Activated naive CD4-positive, alpha-beta T cell treated with anti-CD3 and anti-CD28 coated beads, Interleukin-2, amount 50 U/mL, for 16 hours (primary cell): ENCODE data around the gene MYDGF.
A peak's percentile ranks its signal among the peaks of the same experiment; 100 is the strongest.

Experiments used
- DNase-seq: peaks from one replicate; pipeline ENCODE4 v3.0.0-alpha.2; 2020

MYDGF gene

GRCh38 chr19:4640247-4641000 is 29.7 kb downstream of the MYDGF start:
- no peak for DNase-seq

GRCh38 chr19:4639531-4640246 is 30.5 kb downstream of the MYDGF start:
- no peak for DNase-seq

GRCh38 chr19:4638828-4639530 is 31.2 kb downstream of the MYDGF start, which contains the start of gene TNFAIP8L1:
TNFAIP8L1 (plus strand) TSS chr19:4639516; CDS start chr19:4651870, 12,354 bp downstream.
- DNase-seq: peak; percentile 99

- DNase-seq: no peak
Measured at GRCh38 chr19:4638317-4638716, 31.8 kb downstream of the MYDGF start.

- DNase-seq: no peak
Measured at GRCh38 chr19:4636761-4637160, 33.4 kb downstream of the MYDGF start.

GRCh38 chr19:4636151-4636717 is 33.9 kb downstream of the MYDGF start:
- DNase-seq: peak; percentile 79

- no peak for DNase-seq
Measured at GRCh38 chr19:4635754-4636116, 34.4 kb downstream of the MYDGF start.

- peak; percentile 41 for DNase-seq
Measured at GRCh38 chr19:4633140-4633967, 36.8 kb downstream of the MYDGF start.

- no peak for DNase-seq
Measured at GRCh38 chr19:4624733-4625362, 45.3 kb downstream of the MYDGF start.

- no peak for DNase-seq
Measured at GRCh38 chr19:4624301-4624700, 45.8 kb downstream of the MYDGF start.

GRCh38 chr19:4622695-4623421 is 47.3 kb downstream of the MYDGF start:
- no peak for DNase-seq

GRCh38 chr19:4620675-4621074 is 49.5 kb downstream of the MYDGF start:
- no peak for DNase-seq

- DNase-seq: no peak
Measured at GRCh38 chr19:4619668-4620294, 50.4 kb downstream of the MYDGF start.

GRCh38 chr19:4618019-4618418 is 52.1 kb downstream of the MYDGF start:
- no peak for DNase-seq

GRCh38 chr19:4613254-4613751 is 56.8 kb downstream of the MYDGF start:
- DNase-seq: no peak

GRCh38 chr19:4609878-4610511 is 60.1 kb downstream of the MYDGF start:
- no peak for DNase-seq
